ENCODE measurements around the gene GJA9.

- no peak for TF ChIP-seq CREB1 (IDR thresholded peaks at IDR 0.05; ENCODE audit: low read depth)
- TF ChIP-seq EP300 (IDR thresholded peaks at IDR 0.05; ENCODE audit: borderline replicate concordance): no peak
- no peak for TF ChIP-seq TEAD4 (IDR thresholded peaks at IDR 0.05)
- TF ChIP-seq TAF1 (IDR thresholded peaks at IDR 0.05; ENCODE audit: low read depth): no peak
- TF ChIP-seq ZBTB7A (IDR thresholded peaks at IDR 0.05; ENCODE audit: low read depth): no peak
- no peak for TF ChIP-seq NFIC (IDR thresholded peaks at IDR 0.05)
- no peak for TF ChIP-seq REST (IDR thresholded peaks at IDR 0.05; ENCODE audit: low read depth)
Observed at GRCh38 chr1:38905985-38906384, 24.6 kb upstream of the GJA9 start.
